Uterus (tissue), 4 donors: ENCODE results near the gene XYLT1. TPM values are rescaled to one million over a fixed set of nuclear protein-coding genes. Genes with fewer than 3 reads are reported as not detected.

Experiments used
- DNase-seq, 2 donors: peaks; one replicate each; pipeline ENCODE4 v3.0.0-alpha.2; 2019 to 2020
- H3K27ac ChIP-seq, 2 donors: fragments of 200-600 bp; sonication (generic); 1 replicate in 1 of 2; 2 replicates in 1 of 2; pipeline ENCODE4 v1.5.1; 2016 to 2018
- H3K27me3 ChIP-seq, 2 donors: fragments of 200-600 bp; sonication (generic); one replicate each; pipeline ENCODE4 v1.5.1; 2018 to 2019; ENCODE audit warnings: control low read depth in 1 of 2
- H3K36me3 ChIP-seq, 2 donors: fragments of 200-600 bp; sonication (generic); one replicate each; pipeline ENCODE4 v1.5.1; 2019; ENCODE audit warnings: control low read depth in 1 of 2
- H3K4me1 ChIP-seq, 2 donors: fragments of 200-600 bp; sonication (generic); one replicate each; pipeline ENCODE4 v1.5.1; 2018 to 2019; ENCODE audit warnings: control low read depth in 1 of 2
- H3K4me3 ChIP-seq, 2 donors: fragments of 200-600 bp; sonication (generic); 1 replicate in 1 of 2; 2 replicates in 1 of 2; pipeline ENCODE4 v1.5.1; 2018 to 2019; ENCODE audit warnings: mild to moderate bottlenecking in 1 of 2
- H3K9me3 ChIP-seq, 2 donors: fragments of 200-600 bp; sonication (generic); one replicate each; pipeline ENCODE4 v1.5.1; 2019; ENCODE audit warnings: control low read depth in 1 of 2
- CTCF ChIP-seq, 4 experiments: fragments of 200-600 bp in 2 of 4; fragments of 450-650 bp in 2 of 4; sonication (generic) in 2 of 4; IDR thresholded peaks; one replicate each; pipeline ENCODE4 v1.5.1; 2016 to 2019; ENCODE audit warnings: antibody characterized with exemption in 4 of 4, mild to moderate bottlenecking in 2 of 4, moderate library complexity in 1 of 4
- POLR2A ChIP-seq, 2 donors: fragments of 450-650 bp; IDR thresholded peaks; one replicate each; pipeline ENCODE4 v1.6.1; 2016; ENCODE audit warnings: antibody characterized with exemption in 2 of 2, mild to moderate bottlenecking in 1 of 2, moderate library complexity in 1 of 2
- intact Hi-C: fragments of 100-400 bp; cut with DNase I; formaldehyde crosslinking; loops from one replicate; pipeline ENCODE4 v1.15.1; 2023; ENCODE audit warnings: low total_unique reads
- total RNA-seq, 4 donors: library from RNA; depleted of rRNA in 3 of 4; stranded (reverse); fragments of >200 nt in 3 of 4; gene quantifications; one replicate each; pipeline versions ENCODE4 v1.1.0 to v1.2.4, GENCODE V29; 2014 to 2023
- donor health status: DM: yes; HTN: yes; CAD: no.

XYLT1 gene
- total RNA-seq, 4 donors from 2014 or later, result 1.5 to 42.2 (median 15.7) TPM

GRCh38 chr16:17171250-17172143 lies 299.3 kb downstream of the XYLT1 start:
- TF ChIP-seq CTCF (IDR thresholded peaks at IDR 0.05) (no peak), POLR2A (IDR thresholded peaks at IDR 0.05) (no peak)
- Histone ChIP-seq H3K27me3 (no peaks in the 10 kb centered on the region), H3K4me3 (no peak overlapping the region), H3K36me3 (no peaks in the 10 kb centered on the region), H3K9me3 (no peaks in the 10 kb centered on the region), H3K27ac (no peak overlapping the region), H3K4me1 (no peaks in the 10 kb centered on the region)
- intact Hi-C loops, result no loop called here
- DNase-seq, result no peak

DNA sequence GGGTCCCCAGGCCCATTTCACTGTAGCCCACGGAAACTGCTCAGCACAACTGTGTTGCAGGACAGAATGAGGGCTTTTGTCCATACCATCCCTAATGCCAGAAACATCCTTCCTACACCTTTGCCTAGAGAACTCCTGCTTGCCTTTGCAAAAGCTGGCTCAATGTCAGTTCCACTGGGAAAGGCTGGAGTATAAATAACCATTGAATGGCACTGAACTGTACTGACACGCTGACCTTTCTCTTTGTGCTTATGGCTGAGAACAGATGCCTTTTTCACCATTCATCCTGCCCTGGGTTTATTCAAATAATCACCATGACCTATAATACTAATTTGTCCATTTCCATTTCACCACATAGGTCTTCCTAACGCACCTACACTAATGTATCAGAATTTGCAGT lies 300.3 kb downstream of the XYLT1 start:
- Histone ChIP-seq H3K36me3 (no peaks in the 10 kb centered on the region), H3K27ac (no peak overlapping the region), H3K4me1 (no peaks in the 10 kb centered on the region), H3K9me3 (no peaks in the 10 kb centered on the region), H3K27me3 (no peaks in the 10 kb centered on the region), H3K4me3 (no peak overlapping the region)
- no peak for TF ChIP-seq CTCF (IDR thresholded peaks at IDR 0.05)
- no peak for TF ChIP-seq POLR2A (IDR thresholded peaks at IDR 0.05)
- intact Hi-C loops, result no loop called here
- no peak for DNase-seq

- H3K4me3 ChIP-seq, result no peak overlapping the region
- TF ChIP-seq POLR2A (IDR thresholded peaks at IDR 0.05), result no peak
- no peak for TF ChIP-seq CTCF (IDR thresholded peaks at IDR 0.05)
- no peaks in the 10 kb centered on the region for H3K36me3 ChIP-seq
- DNase-seq, result no peak
- H3K9me3 ChIP-seq, result no peaks in the 10 kb centered on the region
- H3K4me1 ChIP-seq, result no peaks in the 10 kb centered on the region
- no peak overlapping the region for H3K27ac ChIP-seq
- H3K27me3 ChIP-seq, result no peaks in the 10 kb centered on the region
- intact Hi-C loops, result no loop called here
Observed at GRCh38 chr16:17168181-17168580, 302.6 kb downstream of the XYLT1 start.

DNA sequence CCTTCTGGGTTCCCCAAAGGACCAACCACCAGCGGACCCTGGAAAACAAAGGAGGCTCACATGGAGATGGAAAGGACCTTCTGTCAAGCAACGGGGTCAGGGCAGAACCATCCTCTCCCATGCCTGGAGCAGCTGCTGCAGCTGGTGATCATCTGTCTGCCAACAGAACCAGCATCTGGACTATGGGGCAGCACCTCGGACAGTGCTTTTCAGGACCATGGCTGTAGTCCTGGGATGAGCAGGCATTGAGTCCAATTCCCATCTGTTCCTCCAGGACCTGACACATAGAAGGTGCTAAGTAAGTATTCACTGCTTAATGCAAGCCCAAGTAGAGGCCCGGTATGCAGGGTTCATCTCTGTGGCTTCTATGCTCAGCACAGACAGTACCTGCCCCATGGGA lies 304.7 kb downstream of the XYLT1 start:
- TF ChIP-seq POLR2A (IDR thresholded peaks at IDR 0.05), result no peak
- TF ChIP-seq CTCF (IDR thresholded peaks at IDR 0.05), result no peak
- intact Hi-C loops, result no loop called here

DNA sequence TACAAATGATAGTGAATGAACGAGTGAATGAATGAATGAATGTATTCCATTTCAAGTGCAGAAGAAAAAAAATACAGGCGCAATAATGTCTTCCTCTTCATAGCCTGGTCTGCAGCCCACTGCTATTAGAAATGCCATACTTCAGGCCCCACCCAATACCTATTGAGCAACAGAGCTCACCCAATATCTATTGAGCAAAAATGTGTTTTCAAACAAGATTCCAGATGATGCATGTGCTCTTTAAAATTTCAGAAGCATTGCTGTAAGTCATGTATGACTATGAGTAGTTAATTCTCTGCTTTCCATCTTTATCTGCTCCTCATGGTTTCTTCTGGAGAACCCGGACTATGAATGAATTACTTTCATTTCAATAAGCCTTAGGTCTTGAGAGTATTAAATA lies 308.2 kb downstream of the XYLT1 start:
- no peaks in the 10 kb centered on the region for H3K4me1 ChIP-seq
- intact Hi-C loops, result no loop called here
- no peaks in the 10 kb centered on the region for H3K36me3 ChIP-seq
- no peak overlapping the region for H3K27ac ChIP-seq
- no peaks in the 10 kb centered on the region for H3K9me3 ChIP-seq
- H3K27me3 ChIP-seq, result no peaks in the 10 kb centered on the region
- no peak overlapping the region for H3K4me3 ChIP-seq
- no peak for DNase-seq
- TF ChIP-seq CTCF (IDR thresholded peaks at IDR 0.05), result no peak
- no peak for TF ChIP-seq POLR2A (IDR thresholded peaks at IDR 0.05)

More for the DNA sequence above, 304.7 kb downstream of the XYLT1 start:
- H3K36me3 ChIP-seq, result no peaks in the 10 kb centered on the region
- no peaks in the 10 kb centered on the region for H3K9me3 ChIP-seq
- DNase-seq, result no peak
- H3K27ac ChIP-seq, result no peak overlapping the region
- H3K27me3 ChIP-seq, result no peaks in the 10 kb centered on the region
- H3K4me3 ChIP-seq, result no peak overlapping the region
- no peaks in the 10 kb centered on the region for H3K4me1 ChIP-seq
